GM23338 (cell line): ENCODE measurements around the gene DNASE1L1. TPM values are rescaled to one million over a fixed set of nuclear protein-coding genes. Genes with fewer than 3 reads are reported as not detected.

Experiments
- ATAC-seq: fragments of 200-7000 bp; cut with Tn5 transposase; 3 replicates; pipeline ENCODE4 v1.9.1; 2020
- DNase-seq: peaks from one replicate; pipeline ENCODE4 v3.0.0-alpha.2; 2015; ENCODE audit warnings: low spot score
- H2AFZ ChIP-seq: fragments of 200-600 bp; sonication (generic); 2 replicates; pipeline ENCODE4 v1.8.0; 2016; ENCODE audit warnings: antibody characterized with exemption, mild to moderate bottlenecking, moderate library complexity
- H3F3A ChIP-seq: fragments of 200-600 bp; sonication (generic); replicated peaks from 2 replicates; pipeline ENCODE4 v1.8.0; 2017; ENCODE audit warnings: antibody characterized with exemption, mixed run types, low read depth
- H3K27ac ChIP-seq: fragments of 200-600 bp; sonication (generic); 2 replicates; pipeline ENCODE4 v1.6.1; 2016; ENCODE audit warnings: low read depth
- H3K27me3 ChIP-seq: fragments of 200-600 bp; sonication (generic); 2 replicates; pipeline ENCODE4 v1.8.0; 2016; ENCODE audit warnings: mild to moderate bottlenecking, mixed run types, moderate library complexity; ENCODE audit not compliant: insufficient read depth
- H3K36me3 ChIP-seq: fragments of 200-600 bp; sonication (generic); 2 replicates; pipeline ENCODE4 v1.8.0; 2016; ENCODE audit warnings: mild to moderate bottlenecking; ENCODE audit not compliant: insufficient read depth
- H3K4me1 ChIP-seq: fragments of 200-600 bp; sonication (generic); 2 replicates; pipeline ENCODE4 v1.8.0; 2016; ENCODE audit warnings: mild to moderate bottlenecking, moderate library complexity; ENCODE audit not compliant: insufficient read depth
- H3K4me2 ChIP-seq: fragments of 200-600 bp; sonication (generic); 2 replicates; pipeline ENCODE4 v1.7.1; 2017; ENCODE audit warnings: mixed run types
- H3K4me3 ChIP-seq: fragments of 200-600 bp; sonication (generic); 2 replicates; pipeline ENCODE4 v1.6.1; 2016; ENCODE audit warnings: mixed run types
- H3K79me2 ChIP-seq: fragments of 200-600 bp; sonication (generic); replicated peaks from 2 replicates; pipeline ENCODE4 v1.8.0; 2017; ENCODE audit warnings: mild to moderate bottlenecking; ENCODE audit not compliant: insufficient read depth
- H3K9me2 ChIP-seq: fragments of 200-600 bp; sonication (generic); 2 replicates; pipeline ENCODE4 v1.8.0; 2017; ENCODE audit not compliant: insufficient read depth
- H4K20me1 ChIP-seq: fragments of 200-600 bp; sonication (generic); replicated peaks from 2 replicates; pipeline ENCODE4 v1.8.0; 2017; ENCODE audit warnings: mild to moderate bottlenecking; ENCODE audit not compliant: insufficient read depth
- H3K27ac Mint-ChIP-seq: 2 replicates; pipeline ENCODE4 v1.8.0; 2020; ENCODE audit warnings: inconsistent platforms, mild to moderate bottlenecking, moderate library complexity, mixed read lengths
- H3K27me3 Mint-ChIP-seq: 3 replicates; pipeline ENCODE4 v1.8.0; 2022; ENCODE audit warnings: low read depth, mild to moderate bottlenecking, moderate library complexity, mixed read lengths, inconsistent platforms; ENCODE audit not compliant: insufficient read depth, poor library complexity
- H3K36me3 Mint-ChIP-seq: 3 replicates; pipeline ENCODE4 v1.8.0; 2021; ENCODE audit warnings: low read depth, mild to moderate bottlenecking, inconsistent platforms, moderate library complexity, mixed read lengths
- H3K4me1 Mint-ChIP-seq: 3 replicates; pipeline ENCODE4 v1.8.0; 2020; ENCODE audit warnings: mild to moderate bottlenecking, inconsistent platforms, mixed read lengths
- H3K4me3 Mint-ChIP-seq: 3 replicates; pipeline ENCODE4 v1.8.0; 2021; ENCODE audit warnings: moderate library complexity, mild to moderate bottlenecking, inconsistent platforms, mixed read lengths
- H3K9me3 Mint-ChIP-seq: 3 replicates; pipeline ENCODE4 v1.8.0; 2020; ENCODE audit warnings: moderate library complexity, mild to moderate bottlenecking, inconsistent platforms, mixed read lengths
- CREB1 ChIP-seq: fragments of 250-450 bp; sonication (Bioruptor Pico); IDR thresholded peaks from 2 replicates; pipeline ENCODE4 v1.5.0; 2020; ENCODE audit warnings: low read depth, mild to moderate bottlenecking, moderate library complexity
- CTCF ChIP-seq, 2 experiments: fragments of 200-600 bp in 1 of 2; sonication (generic) in 1 of 2; conservative IDR thresholded peaks; 2 replicates each; pipeline versions ENCODE4 v1.5.1 to v1.6.1; 2016 to 2017; ENCODE audit warnings: antibody characterized with exemption in 2 of 2, low read depth in 2 of 2, mild to moderate bottlenecking in 2 of 2, moderate library complexity in 1 of 2
- ETS1 ChIP-seq: IDR thresholded peaks from 2 replicates; pipeline ENCODE4 v1.6.1; 2016; ENCODE audit warnings: antibody characterized with exemption
- EZH2 ChIP-seq: fragments of 200-600 bp; sonication (generic); IDR thresholded peaks from one replicate; pipeline ENCODE4 v1.8.0; 2017; ENCODE audit warnings: antibody characterized with exemption, mild to moderate bottlenecking, low read depth; ENCODE audit not compliant: unreplicated experiment
- EZH2phosphoT487 ChIP-seq: fragments of 200-600 bp; sonication (generic); IDR thresholded peaks from one replicate; pipeline ENCODE4 v1.8.1; 2018; ENCODE audit warnings: antibody characterized with exemption; ENCODE audit not compliant: unreplicated experiment
- JUNB ChIP-seq: IDR thresholded peaks from one replicate; pipeline ENCODE4 v1.6.1; 2016; ENCODE audit warnings: antibody characterized with exemption; ENCODE audit not compliant: unreplicated experiment
- NANOG ChIP-seq: IDR thresholded peaks from 2 replicates; pipeline ENCODE4 v1.6.1; 2016; ENCODE audit warnings: antibody characterized with exemption, borderline replicate concordance
- POLR2AphosphoS5 ChIP-seq: IDR thresholded peaks from 2 replicates; pipeline ENCODE4 v1.6.1; 2016; ENCODE audit warnings: antibody characterized with exemption, low read depth
- REST ChIP-seq: IDR thresholded peaks from one replicate; pipeline ENCODE4 v1.6.1; 2018; ENCODE audit warnings: antibody characterized with exemption; ENCODE audit not compliant: unreplicated experiment
- STAT1 ChIP-seq: IDR thresholded peaks from one replicate; pipeline ENCODE4 v1.6.1; 2016; ENCODE audit warnings: antibody characterized with exemption; ENCODE audit not compliant: unreplicated experiment
- ZNF114 ChIP-seq: fragments of 250-450 bp; sonication (Bioruptor Pico); IDR thresholded peaks from 2 replicates; pipeline ENCODE4 v1.5.0; 2020; ENCODE audit warnings: mild to moderate bottlenecking, moderate library complexity
- ZNF331 ChIP-seq: fragments of 250-450 bp; sonication (Bioruptor Pico); IDR thresholded peaks from 2 replicates; pipeline ENCODE4 v1.5.0; 2020; ENCODE audit warnings: low read depth, mild to moderate bottlenecking, moderate library complexity
- ZNF462 ChIP-seq: fragments of 250-450 bp; sonication (Bioruptor Pico); IDR thresholded peaks from 2 replicates; pipeline ENCODE4 v1.5.0; 2020; ENCODE audit warnings: mild to moderate bottlenecking, moderate library complexity
- polyA plus RNA-seq: library from polyadenylated mRNA; unstranded; fragments of >200 nt; fragmentation: Nextera tagmentation; extraction: Ambion mirVana; gene quantifications from 2 replicates; pipeline ENCODE4 v1.2.1, GENCODE V29; 2016
- total RNA-seq: library from RNA; depleted of rRNA; stranded (reverse); fragments of >200 nt; shearing (Covaris generic); gene quantifications from 2 replicates; pipeline ENCODE4 v1.2.3, GENCODE V29; 2014

DNASE1L1 gene
- total and polyA plus RNA-seq, 2 experiments from 2014 or later: 3.3 to 16.1 TPM

- no peak overlapping the region for H3K4me2 ChIP-seq
- H3F3A ChIP-seq: no peaks in the 10 kb centered on the region
- H3K4me1 Mint-ChIP-seq: no peaks in the 10 kb centered on the region
- no peak overlapping the region for H3K27ac ChIP-seq
- H3K27ac Mint-ChIP-seq: no peak overlapping the region
- H3K9me3 Mint-ChIP-seq: no peaks in the 10 kb centered on the region
- H3K4me3 Mint-ChIP-seq: no peak overlapping the region
- H3K27me3 Mint-ChIP-seq: peaks cover 2% of the 10 kb centered on the region
- no peaks in the 10 kb centered on the region for H4K20me1 ChIP-seq
- no peak for TF ChIP-seq EZH2
- TF ChIP-seq ZNF462 (CRISPR knock-in tag): no peak
- no peak for TF ChIP-seq ZNF114
- TF ChIP-seq REST: no peak
- TF ChIP-seq JUNB: no peak
- TF ChIP-seq NANOG: no peak
- no peak for TF ChIP-seq EZH2phosphoT487
- TF ChIP-seq POLR2AphosphoS5: no peak
- TF ChIP-seq CTCF (conservative IDR thresholded peaks at IDR 0.05; ENCODE audit: low read depth in 2 of 2): no peak
- TF ChIP-seq STAT1: no peak
- TF ChIP-seq ZNF331: no peak
- TF ChIP-seq ETS1: no peak
- TF ChIP-seq CREB1 (CRISPR knock-in tag): no peak
- no peaks in the 10 kb centered on the region for H3K36me3 ChIP-seq
- H3K4me3 ChIP-seq: no peak overlapping the region
- ATAC-seq: no peak
- H2AFZ ChIP-seq: no peak overlapping the region
- no peak for DNase-seq
- H3K36me3 Mint-ChIP-seq: peaks cover 10% of the 10 kb centered on the region
- H3K27me3 ChIP-seq: no peaks in the 10 kb centered on the region
- no peaks in the 10 kb centered on the region for H3K4me1 ChIP-seq
- no peaks in the 10 kb centered on the region for H3K9me2 ChIP-seq
- no peaks in the 10 kb centered on the region for H3K79me2 ChIP-seq
Observed at GRCh38 chrX:154420402-154420756, 11.3 kb upstream of the DNASE1L1 start.
